IPS DF 19.7 (cell line): ENCODE data around the gene RAB12.
"Not testable (repeated sequence)": the region's sequence is repeated elsewhere in the genome, so short reads cannot be mapped to it uniquely, and the experiment has no call there.

Experiments
- DNase-seq: peaks from one replicate; pipeline ENCODE4 v3.0.0-alpha.2; 2013; ENCODE audit warnings: low read depth, low spot score

The RAB12 gene

GRCh38 chr18:8611916-8612576 lies 2.8 kb downstream of the RAB12 start:
- DNase-seq, result no peak

GRCh38 chr18:8614875-8615274 lies 5.6 kb downstream of the RAB12 start:
- DNase-seq, result no peak

- DNase-seq, result no peak
Observed at GRCh38 chr18:8615397-8616027, 6.3 kb downstream of the RAB12 start.

- DNase-seq, result no peak
Observed at GRCh38 chr18:8616028-8616401, 6.8 kb downstream of the RAB12 start.

GRCh38 chr18:8617907-8618306 lies 8.7 kb downstream of the RAB12 start:
- no peak for DNase-seq

- no peak for DNase-seq
Observed at GRCh38 chr18:8619041-8619440, 9.8 kb downstream of the RAB12 start.

GRCh38 chr18:8619835-8620577 lies 10.8 kb downstream of the RAB12 start:
- DNase-seq, result no peak

- DNase-seq, result no peak
Observed at GRCh38 chr18:8620845-8621244, 11.6 kb downstream of the RAB12 start.

- not testable (repeated sequence) for DNase-seq
Observed at GRCh38 chr18:8622625-8623024, 13.4 kb downstream of the RAB12 start.

GRCh38 chr18:8623549-8624106 lies 14.4 kb downstream of the RAB12 start:
- no peak for DNase-seq

- DNase-seq, result no peak
Observed at GRCh38 chr18:8625461-8626092, 16.3 kb downstream of the RAB12 start.

GRCh38 chr18:8626414-8627106 lies 17.3 kb downstream of the RAB12 start:
- no peak for DNase-seq

- no peak for DNase-seq
Observed at GRCh38 chr18:8627107-8627472, 17.9 kb downstream of the RAB12 start.

GRCh38 chr18:8627540-8627939 lies 18.3 kb downstream of the RAB12 start:
- no peak for DNase-seq

- no peak for DNase-seq
Observed at GRCh38 chr18:8629602-8630001, 20.4 kb downstream of the RAB12 start.

- DNase-seq, result no peak
Observed at GRCh38 chr18:8630546-8630945, 21.3 kb downstream of the RAB12 start.

GRCh38 chr18:8631265-8631664 lies 22.0 kb downstream of the RAB12 start:
- no peak for DNase-seq

GRCh38 chr18:8632386-8632785 lies 23.1 kb downstream of the RAB12 start:
- no peak for DNase-seq

- no peak for DNase-seq
Observed at GRCh38 chr18:8634508-8634907, 25.3 kb downstream of the RAB12 start.

- no peak for DNase-seq
Observed at GRCh38 chr18:8635087-8635486, 25.9 kb downstream of the RAB12 start.

- no peak for DNase-seq
Observed at GRCh38 chr18:8639762-8640161, 30.5 kb downstream of the RAB12 start.
